Measurements from ENCODE around the gene DEAF1.

GRCh38 chr11:645536-645935 is 49.5 kb downstream of the DEAF1 start:
- no peak for TF ChIP-seq SP1 (CRISPR knock-in tag; conservative IDR thresholded peaks at IDR 0.05)
- no peak for TF ChIP-seq ELF4 (CRISPR knock-in tag; IDR thresholded peaks at IDR 0.05; ENCODE audit: low read depth)
- no peak for TF ChIP-seq CTCF (IDR thresholded peaks at IDR 0.05)
- no peak for TF ChIP-seq RELA (CRISPR knock-in tag; IDR thresholded peaks at IDR 0.05; ENCODE audit: borderline replicate concordance)
- no peak for TF ChIP-seq MAX (CRISPR knock-in tag; IDR thresholded peaks at IDR 0.05)
- TF ChIP-seq ZNF138 (CRISPR knock-in tag; conservative IDR thresholded peaks at IDR 0.05) = no peak
- no peak for TF ChIP-seq ZNF232 (CRISPR knock-in tag; IDR thresholded peaks at IDR 0.05)
- TF ChIP-seq NFE2L1 (CRISPR knock-in tag; IDR thresholded peaks at IDR 0.05) = no peak
- no peak for TF ChIP-seq ZBTB43 (CRISPR knock-in tag; IDR thresholded peaks at IDR 0.05)
- TF ChIP-seq E2F4 (CRISPR knock-in tag; IDR thresholded peaks at IDR 0.05; ENCODE audit: borderline replicate concordance, low read depth) = no peak
- TF ChIP-seq USF1 (CRISPR knock-in tag; IDR thresholded peaks at IDR 0.05) = no peak
- no peak for TF ChIP-seq NR1H2 (CRISPR knock-in tag; IDR thresholded peaks at IDR 0.05)
- no peak for TF ChIP-seq AR (CRISPR knock-in tag; IDR thresholded peaks at IDR 0.05)
- no peak for TF ChIP-seq CREB1 (CRISPR knock-in tag; IDR thresholded peaks at IDR 0.05)

All from WTC11 (cell line).